ENCODE results near the gene GADD45G. TPM values are rescaled to one million over a fixed set of nuclear protein-coding genes. Genes with fewer than 3 reads are reported as not detected.

The GADD45G gene
- total and polyA plus RNA-seq, 10 of the 15 experiments (the other 5 are each of a cell fraction or from before 2014, with no cell fraction given) = 0.07 to 1.00 (median 0.29) TPM; not detected in 4

DNA sequence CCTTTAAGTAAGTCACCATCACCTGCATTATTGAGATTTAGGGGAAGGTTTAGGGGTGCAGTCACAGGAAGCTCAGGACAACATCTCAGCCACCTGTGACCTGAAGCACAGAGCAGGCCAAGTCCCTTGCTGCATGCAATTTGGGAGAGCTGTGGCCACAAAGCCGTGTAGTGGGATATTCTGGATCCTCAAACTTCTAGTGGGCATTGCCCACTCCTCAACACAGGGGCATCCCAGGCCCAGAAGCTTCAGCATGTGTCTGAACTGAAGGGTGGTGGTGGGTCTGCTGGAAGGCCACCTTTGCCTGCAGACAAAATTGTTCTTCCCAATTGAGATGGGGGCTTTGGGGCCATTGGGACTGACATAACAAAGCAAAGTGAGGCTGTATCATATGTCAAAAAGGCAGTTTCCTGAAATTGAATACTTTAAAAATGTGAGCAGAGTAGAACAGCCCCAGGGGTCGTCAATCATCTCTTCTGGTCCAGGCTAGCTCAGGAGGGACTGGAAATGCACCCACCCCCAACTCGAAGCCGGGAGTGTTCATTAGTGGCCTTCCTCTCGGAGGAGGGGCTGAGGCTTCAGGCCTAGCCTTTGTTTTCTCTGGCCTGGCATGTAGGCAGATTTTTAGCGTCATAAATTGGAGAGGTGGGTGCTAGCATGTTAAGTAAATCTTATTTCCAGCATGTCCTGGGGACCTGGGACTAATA is 2.8 kb upstream of the GADD45G start:
- ChIA-PET POLR2A (no interaction called here), CTCF (interaction anchor here (0.6 to 10.1 kb wide), 23 partner anchors 9 to 539 kb away, joined by 3 to 282 read pairs (median 5); no protein-coding TSS in a partner anchor), RAD21 (ENCODE audit: unreplicated experiment) (interaction anchor here (0.8 to 6.3 kb wide), 10 partner anchors 9 to 503 kb away, joined by 3 to 125 read pairs (median 5); no protein-coding TSS in a partner anchor), SMC1A (ENCODE audit: uncharacterized antibody, unreplicated experiment) (interaction anchor here (0.8 to 6.4 kb wide), 14 partner anchors 9 to 499 kb away, joined by 3 to 89 read pairs (median 4); no protein-coding TSS in a partner anchor)
- TF ChIP-seq BACH1 (IDR thresholded peaks at IDR 0.05; ENCODE audit: borderline replicate concordance) = no peak
- TF ChIP-seq, protein P1, sequence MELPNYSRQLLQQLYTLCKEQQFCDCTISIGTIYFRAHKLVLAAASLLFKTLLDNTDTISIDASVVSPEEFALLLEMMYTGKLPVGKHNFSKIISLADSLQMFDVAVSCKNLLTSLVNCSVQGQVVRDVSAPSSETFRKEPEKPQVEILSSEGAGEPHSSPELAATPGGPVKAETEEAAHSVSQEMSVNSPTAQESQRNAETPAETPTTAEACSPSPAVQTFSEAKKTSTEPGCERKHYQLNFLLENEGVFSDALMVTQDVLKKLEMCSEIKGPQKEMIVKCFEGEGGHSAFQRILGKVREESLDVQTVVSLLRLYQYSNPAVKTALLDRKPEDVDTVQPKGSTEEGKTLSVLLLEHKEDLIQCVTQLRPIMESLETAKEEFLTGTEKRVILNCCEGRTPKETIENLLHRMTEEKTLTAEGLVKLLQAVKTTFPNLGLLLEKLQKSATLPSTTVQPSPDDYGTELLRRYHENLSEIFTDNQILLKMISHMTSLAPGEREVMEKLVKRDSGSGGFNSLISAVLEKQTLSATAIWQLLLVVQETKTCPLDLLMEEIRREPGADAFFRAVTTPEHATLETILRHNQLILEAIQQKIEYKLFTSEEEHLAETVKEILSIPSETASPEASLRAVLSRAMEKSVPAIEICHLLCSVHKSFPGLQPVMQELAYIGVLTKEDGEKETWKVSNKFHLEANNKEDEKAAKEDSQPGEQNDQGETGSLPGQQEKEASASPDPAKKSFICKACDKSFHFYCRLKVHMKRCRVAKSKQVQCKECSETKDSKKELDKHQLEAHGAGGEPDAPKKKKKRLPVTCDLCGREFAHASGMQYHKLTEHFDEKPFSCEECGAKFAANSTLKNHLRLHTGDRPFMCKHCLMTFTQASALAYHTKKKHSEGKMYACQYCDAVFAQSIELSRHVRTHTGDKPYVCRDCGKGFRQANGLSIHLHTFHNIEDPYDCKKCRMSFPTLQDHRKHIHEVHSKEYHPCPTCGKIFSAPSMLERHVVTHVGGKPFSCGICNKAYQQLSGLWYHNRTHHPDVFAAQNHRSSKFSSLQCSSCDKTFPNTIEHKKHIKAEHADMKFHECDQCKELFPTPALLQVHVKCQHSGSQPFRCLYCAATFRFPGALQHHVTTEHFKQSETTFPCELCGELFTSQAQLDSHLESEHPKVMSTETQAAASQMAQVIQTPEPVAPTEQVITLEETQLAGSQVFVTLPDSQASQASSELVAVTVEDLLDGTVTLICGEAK (IDR thresholded peaks at IDR 0.05; ENCODE audit: borderline replicate concordance) = no peak
- no peak for TF ChIP-seq CHD4 (IDR thresholded peaks at IDR 0.05)
- TF ChIP-seq, protein P2, sequence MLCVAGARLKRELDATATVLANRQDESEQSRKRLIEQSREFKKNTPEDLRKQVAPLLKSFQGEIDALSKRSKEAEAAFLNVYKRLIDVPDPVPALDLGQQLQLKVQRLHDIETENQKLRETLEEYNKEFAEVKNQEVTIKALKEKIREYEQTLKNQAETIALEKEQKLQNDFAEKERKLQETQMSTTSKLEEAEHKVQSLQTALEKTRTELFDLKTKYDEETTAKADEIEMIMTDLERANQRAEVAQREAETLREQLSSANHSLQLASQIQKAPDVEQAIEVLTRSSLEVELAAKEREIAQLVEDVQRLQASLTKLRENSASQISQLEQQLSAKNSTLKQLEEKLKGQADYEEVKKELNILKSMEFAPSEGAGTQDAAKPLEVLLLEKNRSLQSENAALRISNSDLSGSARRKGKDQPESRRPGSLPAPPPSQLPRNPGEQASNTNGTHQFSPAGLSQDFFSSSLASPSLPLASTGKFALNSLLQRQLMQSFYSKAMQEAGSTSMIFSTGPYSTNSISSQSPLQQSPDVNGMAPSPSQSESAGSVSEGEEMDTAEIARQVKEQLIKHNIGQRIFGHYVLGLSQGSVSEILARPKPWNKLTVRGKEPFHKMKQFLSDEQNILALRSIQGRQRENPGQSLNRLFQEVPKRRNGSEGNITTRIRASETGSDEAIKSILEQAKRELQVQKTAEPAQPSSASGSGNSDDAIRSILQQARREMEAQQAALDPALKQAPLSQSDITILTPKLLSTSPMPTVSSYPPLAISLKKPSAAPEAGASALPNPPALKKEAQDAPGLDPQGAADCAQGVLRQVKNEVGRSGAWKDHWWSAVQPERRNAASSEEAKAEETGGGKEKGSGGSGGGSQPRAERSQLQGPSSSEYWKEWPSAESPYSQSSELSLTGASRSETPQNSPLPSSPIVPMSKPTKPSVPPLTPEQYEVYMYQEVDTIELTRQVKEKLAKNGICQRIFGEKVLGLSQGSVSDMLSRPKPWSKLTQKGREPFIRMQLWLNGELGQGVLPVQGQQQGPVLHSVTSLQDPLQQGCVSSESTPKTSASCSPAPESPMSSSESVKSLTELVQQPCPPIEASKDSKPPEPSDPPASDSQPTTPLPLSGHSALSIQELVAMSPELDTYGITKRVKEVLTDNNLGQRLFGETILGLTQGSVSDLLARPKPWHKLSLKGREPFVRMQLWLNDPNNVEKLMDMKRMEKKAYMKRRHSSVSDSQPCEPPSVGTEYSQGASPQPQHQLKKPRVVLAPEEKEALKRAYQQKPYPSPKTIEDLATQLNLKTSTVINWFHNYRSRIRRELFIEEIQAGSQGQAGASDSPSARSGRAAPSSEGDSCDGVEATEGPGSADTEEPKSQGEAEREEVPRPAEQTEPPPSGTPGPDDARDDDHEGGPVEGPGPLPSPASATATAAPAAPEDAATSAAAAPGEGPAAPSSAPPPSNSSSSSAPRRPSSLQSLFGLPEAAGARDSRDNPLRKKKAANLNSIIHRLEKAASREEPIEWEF (IDR thresholded peaks at IDR 0.05; ENCODE audit: insufficient replicate concordance, low read depth, low read length) = no peak
- H3K27me3 ChIP-seq (replicated peaks in 1 of 2; ENCODE audit: control insufficient read depth in 2 of 2, insufficient read depth in 2 of 2, low read length in 1 of 2) = peaks cover 8 to 16% of the 10 kb centered on the region in 2 experiments
- 12% methylated on average over 6 of the region's 6 CpGs for WGBS (ENCODE audit: insufficient coverage, insufficient replicate concordance, low lambda C conversion rate, missing lambda C conversion rate)
- H3K4me1 ChIP-seq (ENCODE audit: control insufficient read depth, insufficient read depth, low read length) = peaks cover 25% of the 10 kb centered on the region
- H3K36me3 ChIP-seq (ENCODE audit: control insufficient read depth in 2 of 2, insufficient read depth in 2 of 2, low read length in 1 of 2) = no peaks in the 10 kb centered on the region
- in situ Hi-C loops (cut with MboI) = loop anchor here (5.0 to 10.0 kb wide), 2 partner anchors 313 to 500 kb away; no protein-coding TSS in a partner anchor
- FAIRE-seq = no peak
- H3K9me3 ChIP-seq (replicated peaks; ENCODE audit: control insufficient read depth, insufficient read depth, low read length) = no peaks in the 10 kb centered on the region
- H3K9ac ChIP-seq (ENCODE audit: control insufficient read depth, insufficient read depth, low read length) = no peak overlapping the region
- intact Hi-C loops (cut with micrococcal nuclease; ENCODE audit: unreplicated experiment) = loop anchor here (10.0 kb wide), 2 partner anchors 173 to 613 kb away; no protein-coding TSS in a partner anchor
- BruUV-seq (replicated peaks) = no TSS peak
- no peak for DNase-seq (ENCODE audit: low read depth, low spot score)
- no peak overlapping the region for H2AFZ ChIP-seq (ENCODE audit: control insufficient read depth, low read depth, low read length)
- H3K27ac ChIP-seq (ENCODE audit: control insufficient read depth, insufficient read depth) = no peak overlapping the region
- no peak overlapping the region for H3K4me2 ChIP-seq (ENCODE audit: control insufficient read depth, insufficient read depth)
- no peaks in the 10 kb centered on the region for H4K20me1 ChIP-seq (ENCODE audit: control insufficient read depth, insufficient read depth)
- H3K79me2 ChIP-seq (ENCODE audit: control insufficient read depth, insufficient read depth, low read length) = no peaks in the 10 kb centered on the region
- no peak for ATAC-seq
- no peak overlapping the region for H3K4me3 ChIP-seq

All from GM12878 (cell line).